Nephron (organoid): ENCODE results near the gene MTMR2.

Experiments
- H3K27ac Mint-ChIP-seq, 3 experiments: 2 replicates each; pipeline ENCODE4 v1.8.0; 2020; ENCODE audit warnings: mixed read lengths in 3 of 3, mild to moderate bottlenecking in 2 of 3, moderate library complexity in 1 of 3
- H3K27me3 Mint-ChIP-seq: 2 replicates; pipeline ENCODE4 v1.8.0; 2021; ENCODE audit warnings: low read depth, mild to moderate bottlenecking, moderate library complexity, mixed read lengths
- H3K36me3 Mint-ChIP-seq: 2 replicates; pipeline ENCODE4 v1.8.0; 2020; ENCODE audit warnings: low read depth, mixed read lengths
- H3K4me1 Mint-ChIP-seq: 2 replicates; pipeline ENCODE4 v1.8.0; 2020; ENCODE audit warnings: mixed read lengths
- H3K4me3 Mint-ChIP-seq, 3 experiments: 2 replicates each; pipeline ENCODE4 v1.8.0; 2020; ENCODE audit warnings: mild to moderate bottlenecking in 3 of 3, mixed read lengths in 3 of 3, moderate library complexity in 2 of 3
- H3K9me3 Mint-ChIP-seq: 2 replicates; pipeline ENCODE4 v1.8.0; 2020; ENCODE audit warnings: mixed read lengths
- TF ChIP-seq, protein P1 (sequence below), 3 experiments: fragments of 200-600 bp; sonication (generic); IDR thresholded peaks; one replicate each; pipeline ENCODE4 v1.5.0; 2021; ENCODE audit warnings: antibody characterized with exemption in 3 of 3; ENCODE audit not compliant: unreplicated experiment in 3 of 3

MTMR2 gene

DNA sequence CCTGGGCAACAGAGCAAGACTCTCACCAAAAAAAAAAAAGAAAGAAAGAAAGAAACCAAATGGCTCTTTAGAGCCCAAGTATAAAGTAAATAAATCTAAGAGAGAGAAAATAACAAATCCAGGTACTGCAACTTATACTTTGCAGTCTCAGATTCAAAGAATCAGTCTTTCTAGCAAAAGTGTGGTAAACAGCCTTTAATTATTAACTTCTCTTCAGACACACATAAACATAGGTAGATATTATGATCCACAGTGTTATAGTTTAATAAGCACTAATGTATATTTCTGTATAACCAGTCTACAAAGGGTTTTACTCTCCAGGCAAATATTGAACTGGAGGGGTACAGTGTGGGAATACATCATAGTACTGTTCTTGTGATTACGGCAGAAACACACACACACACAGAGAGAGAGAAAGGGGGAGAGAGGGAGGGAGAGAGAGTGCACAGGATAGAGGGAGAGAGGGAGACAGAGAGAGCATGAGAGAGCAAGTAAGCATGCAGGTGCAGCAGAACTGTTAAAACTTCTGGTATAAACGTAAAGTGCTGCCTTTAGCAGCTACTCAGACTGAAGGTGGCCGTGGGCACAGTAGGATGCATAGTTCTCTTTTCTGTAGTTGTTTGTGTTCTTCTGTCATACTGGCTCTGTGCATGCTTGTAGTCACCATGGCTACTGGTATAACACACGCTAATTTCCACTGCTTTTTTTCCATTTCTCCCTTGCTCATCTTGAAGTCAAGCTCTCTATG, 32.3 kb downstream of the MTMR2 start:
- Mint-ChIP-seq H3K27me3 (no peaks in the 10 kb centered on the region), H3K27ac (no peak overlapping the region), H3K9me3 (no peaks in the 10 kb centered on the region), H3K36me3 (peaks cover 20% of the 10 kb centered on the region), H3K4me1 (no peaks in the 10 kb centered on the region), H3K4me3 (no peak overlapping the region)
- TF ChIP-seq, protein P1, sequence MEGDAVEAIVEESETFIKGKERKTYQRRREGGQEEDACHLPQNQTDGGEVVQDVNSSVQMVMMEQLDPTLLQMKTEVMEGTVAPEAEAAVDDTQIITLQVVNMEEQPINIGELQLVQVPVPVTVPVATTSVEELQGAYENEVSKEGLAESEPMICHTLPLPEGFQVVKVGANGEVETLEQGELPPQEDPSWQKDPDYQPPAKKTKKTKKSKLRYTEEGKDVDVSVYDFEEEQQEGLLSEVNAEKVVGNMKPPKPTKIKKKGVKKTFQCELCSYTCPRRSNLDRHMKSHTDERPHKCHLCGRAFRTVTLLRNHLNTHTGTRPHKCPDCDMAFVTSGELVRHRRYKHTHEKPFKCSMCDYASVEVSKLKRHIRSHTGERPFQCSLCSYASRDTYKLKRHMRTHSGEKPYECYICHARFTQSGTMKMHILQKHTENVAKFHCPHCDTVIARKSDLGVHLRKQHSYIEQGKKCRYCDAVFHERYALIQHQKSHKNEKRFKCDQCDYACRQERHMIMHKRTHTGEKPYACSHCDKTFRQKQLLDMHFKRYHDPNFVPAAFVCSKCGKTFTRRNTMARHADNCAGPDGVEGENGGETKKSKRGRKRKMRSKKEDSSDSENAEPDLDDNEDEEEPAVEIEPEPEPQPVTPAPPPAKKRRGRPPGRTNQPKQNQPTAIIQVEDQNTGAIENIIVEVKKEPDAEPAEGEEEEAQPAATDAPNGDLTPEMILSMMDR (IDR thresholded peaks at IDR 0.05; ENCODE audit: unreplicated experiment in 3 of 3): no peak

DNA sequence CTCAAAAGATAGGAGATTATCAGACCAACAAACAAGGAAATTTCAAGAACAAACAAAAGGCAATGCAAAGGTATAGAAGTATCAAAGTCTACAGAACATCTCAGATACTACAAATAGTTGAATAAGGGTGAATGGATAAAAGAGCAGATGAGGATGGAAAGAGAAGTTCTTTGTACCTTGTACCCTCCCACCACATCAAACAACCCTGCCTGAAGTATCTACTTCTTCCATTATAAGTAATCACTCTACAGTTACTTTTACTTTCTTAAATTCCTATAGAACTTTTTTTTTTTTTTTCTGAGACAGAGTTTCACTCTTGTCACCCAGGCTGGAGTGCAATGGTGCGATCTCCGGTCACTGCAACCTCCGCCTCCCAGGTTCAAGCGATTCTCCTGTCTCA, 35.1 kb downstream of the MTMR2 start:
- H3K9me3 Mint-ChIP-seq: no peaks in the 10 kb centered on the region
- H3K4me1 Mint-ChIP-seq: no peaks in the 10 kb centered on the region
- TF ChIP-seq, protein P1 (IDR thresholded peaks at IDR 0.05; ENCODE audit: unreplicated experiment in 3 of 3): no peak
- H3K27ac Mint-ChIP-seq: no peak overlapping the region
- no peaks in the 10 kb centered on the region for H3K27me3 Mint-ChIP-seq
- peaks cover 32% of the 10 kb centered on the region for H3K36me3 Mint-ChIP-seq
- H3K4me3 Mint-ChIP-seq: no peak overlapping the region

DNA sequence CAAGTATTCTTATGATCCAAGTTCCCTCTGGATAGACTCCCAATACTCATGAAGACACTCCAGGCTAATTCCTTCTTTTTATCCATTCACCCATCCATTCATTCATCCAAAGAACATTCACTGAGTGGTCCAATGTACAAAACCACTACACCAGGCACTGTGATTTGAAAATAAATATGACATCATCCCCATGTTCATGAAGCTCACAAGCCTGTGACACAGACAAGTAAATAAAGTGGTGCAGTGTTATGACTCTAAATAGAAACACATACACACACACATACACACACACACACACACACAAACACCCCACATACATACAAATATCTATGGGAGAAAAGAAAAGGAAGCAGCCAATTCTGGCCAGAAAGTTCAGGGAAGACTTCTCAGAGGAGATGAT, 35.5 kb downstream of the MTMR2 start:
- Mint-ChIP-seq H3K9me3 (no peaks in the 10 kb centered on the region), H3K27ac (no peak overlapping the region), H3K4me1 (no peaks in the 10 kb centered on the region), H3K36me3 (peaks cover 34% of the 10 kb centered on the region), H3K4me3 (no peak overlapping the region), H3K27me3 (no peaks in the 10 kb centered on the region)
- TF ChIP-seq, protein P1 (IDR thresholded peaks at IDR 0.05; ENCODE audit: unreplicated experiment in 3 of 3): no peak

DNA sequence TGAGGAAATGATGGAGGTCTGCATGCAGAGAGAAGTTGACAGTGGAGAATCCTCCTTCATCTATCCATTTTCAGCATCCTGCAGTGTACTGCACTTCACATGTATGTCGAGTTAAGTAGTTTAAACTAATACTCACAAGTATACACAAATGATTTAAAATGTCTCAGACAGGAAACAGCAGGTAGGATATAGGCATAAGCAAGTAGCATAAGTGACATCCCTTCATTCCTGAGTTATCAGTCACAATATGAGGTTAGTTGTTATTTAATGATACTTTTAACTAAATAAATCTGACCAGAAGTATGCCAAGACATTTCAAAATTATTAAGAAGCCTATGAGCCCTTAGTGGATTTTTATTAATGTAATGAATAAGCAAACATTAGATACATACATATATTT, 37.4 kb downstream of the MTMR2 start:
- Mint-ChIP-seq H3K36me3 (peaks cover 49% of the 10 kb centered on the region), H3K27me3 (no peaks in the 10 kb centered on the region), H3K9me3 (no peaks in the 10 kb centered on the region), H3K4me1 (no peaks in the 10 kb centered on the region), H3K27ac (no peak overlapping the region), H3K4me3 (no peak overlapping the region)
- TF ChIP-seq, protein P1 (IDR thresholded peaks at IDR 0.05; ENCODE audit: unreplicated experiment in 3 of 3): no peak

DNA sequence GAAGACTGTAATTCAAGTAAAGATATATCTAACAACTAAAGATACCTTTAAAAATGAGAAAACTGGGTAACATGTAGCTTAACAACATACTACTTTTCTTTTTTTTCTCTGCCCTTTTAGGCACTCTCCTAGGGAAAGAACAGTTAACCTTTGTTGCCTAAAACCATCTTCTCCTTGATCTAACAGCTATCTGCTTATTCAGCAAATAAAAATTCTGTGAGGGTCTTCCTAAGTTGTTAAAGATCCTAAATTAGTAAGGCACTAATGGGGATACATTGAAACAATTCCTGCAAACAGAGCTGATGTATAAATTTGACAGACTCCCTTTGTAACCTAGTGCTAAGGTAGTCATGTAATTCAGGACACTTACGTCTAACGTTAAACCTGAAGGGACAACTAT, 39.1 kb downstream of the MTMR2 start:
- H3K27ac Mint-ChIP-seq: no peak overlapping the region
- H3K36me3 Mint-ChIP-seq: peaks cover 56% of the 10 kb centered on the region
- no peak overlapping the region for H3K4me3 Mint-ChIP-seq
- TF ChIP-seq, protein P1 (IDR thresholded peaks at IDR 0.05; ENCODE audit: unreplicated experiment in 3 of 3): no peak
- H3K9me3 Mint-ChIP-seq: no peaks in the 10 kb centered on the region
- no peaks in the 10 kb centered on the region for H3K27me3 Mint-ChIP-seq
- no peaks in the 10 kb centered on the region for H3K4me1 Mint-ChIP-seq

DNA sequence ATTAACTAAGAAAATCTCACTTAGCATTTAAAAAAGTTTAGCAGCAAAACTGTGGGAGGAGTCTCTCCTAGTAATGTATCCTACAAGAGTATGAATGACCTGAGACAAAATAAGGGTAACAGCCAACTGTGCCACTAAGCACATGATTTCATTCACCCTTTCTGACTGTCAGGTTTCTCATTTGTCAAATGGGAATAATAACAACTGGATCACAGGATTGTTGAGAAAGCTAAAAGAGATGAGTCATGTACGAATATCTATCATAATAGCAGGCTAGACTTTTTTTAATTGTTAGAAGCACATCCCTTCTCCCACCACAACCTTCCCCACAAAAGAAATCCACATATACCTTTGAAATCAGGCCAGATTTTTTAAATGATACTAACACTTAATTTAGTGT, 39.5 kb downstream of the MTMR2 start:
- Mint-ChIP-seq H3K27ac (no peak overlapping the region), H3K4me3 (no peak overlapping the region), H3K9me3 (no peaks in the 10 kb centered on the region), H3K4me1 (no peaks in the 10 kb centered on the region), H3K36me3 (peaks cover 59% of the 10 kb centered on the region), H3K27me3 (no peaks in the 10 kb centered on the region)
- TF ChIP-seq, protein P1 (IDR thresholded peaks at IDR 0.05; ENCODE audit: unreplicated experiment in 3 of 3): no peak
